Muscle of arm (tissue), 12 donors: ENCODE measurements around the gene C2CD4C. TPM values are rescaled to one million over a fixed set of nuclear protein-coding genes. Genes with fewer than 3 reads are reported as not detected.
"Not testable (repeated sequence)": the region's sequence is repeated elsewhere in the genome, so short reads cannot be mapped to it uniquely, and the experiment has no call there.

Experiments used
- DNase-seq: peaks from one replicate; pipeline ENCODE4 v3.0.0-alpha.2; 2013
- polyA plus RNA-seq, 12 donors: library from polyadenylated mRNA; unstranded; fragments of 120-200 nt; gene quantifications; one replicate each; pipeline ENCODE4 v1.2.1, GENCODE V29; 2013; ENCODE audit not compliant: insufficient read length in 12 of 12

Gene C2CD4C
- polyA plus RNA-seq, 12 donors, result 0.50 to 1.6 (median 0.81) TPM; not detected in 2

- DNase-seq, result no peak
Observed at GRCh38 chr19:400976-401865, 7.7 kb downstream of the C2CD4C start.

- no peak for DNase-seq
Observed at GRCh38 chr19:399370-399769, 9.6 kb downstream of the C2CD4C start.

- no peak for DNase-seq
Observed at GRCh38 chr19:398719-399118, 10.2 kb downstream of the C2CD4C start.

DNA sequence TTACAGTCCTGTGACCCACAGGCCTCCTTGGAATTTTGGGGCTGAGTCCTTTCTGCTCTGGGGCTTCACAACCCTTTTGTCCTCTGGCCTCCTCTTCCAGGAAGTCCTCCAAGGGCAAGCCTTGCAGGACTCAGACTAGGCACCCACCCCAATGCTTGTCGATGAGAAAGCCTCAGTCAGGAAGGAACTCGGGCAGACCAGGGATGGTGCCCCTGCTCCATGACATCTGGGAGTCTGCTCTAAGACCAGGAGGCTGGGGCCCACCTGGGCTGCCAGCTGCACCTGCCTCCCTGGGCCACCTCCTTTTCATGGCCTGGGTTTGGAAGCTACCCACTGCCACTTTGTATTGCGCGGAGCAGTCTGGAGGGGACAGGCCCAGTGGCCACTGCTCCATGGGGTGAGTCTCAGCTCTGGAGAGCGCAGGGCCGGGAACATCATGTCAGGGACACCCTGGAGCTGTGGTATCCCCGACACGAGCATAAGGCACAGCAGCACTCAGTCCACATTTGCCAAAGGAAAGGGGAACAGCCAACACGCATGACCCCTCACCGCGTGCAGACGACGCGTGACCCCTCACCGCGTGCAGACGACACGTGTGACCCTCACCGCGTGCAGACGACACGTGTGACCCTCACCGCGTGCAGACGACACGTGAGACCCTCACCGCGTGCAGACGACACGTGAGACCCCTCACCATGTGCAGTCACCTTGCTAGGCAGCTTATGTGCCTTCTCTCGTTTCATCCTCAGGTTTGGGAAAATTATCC lies 10.8 kb downstream of the C2CD4C start:
- DNase-seq, result no peak

GRCh38 chr19:397321-397720 lies 11.6 kb downstream of the C2CD4C start:
- DNase-seq, result no peak

DNA sequence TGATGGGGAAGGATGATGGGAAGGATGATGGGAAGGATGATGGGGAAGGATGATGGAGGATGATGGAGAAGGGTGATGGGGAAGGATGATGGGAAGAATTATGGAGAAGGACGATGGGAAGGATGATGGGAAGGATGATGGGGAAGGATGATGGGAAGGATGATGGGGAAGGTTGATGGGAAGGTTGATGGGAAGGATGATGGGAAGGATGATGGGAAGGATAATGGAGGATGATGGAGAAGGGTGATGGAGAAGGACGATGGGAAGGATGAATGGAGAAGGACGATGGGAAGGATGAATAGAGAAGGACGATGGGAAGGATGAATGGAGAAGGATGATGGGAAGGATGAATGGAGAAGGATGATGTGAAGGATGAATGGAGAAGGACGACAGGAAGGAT lies 13.5 kb downstream of the C2CD4C start:
- no peak for DNase-seq

DNA sequence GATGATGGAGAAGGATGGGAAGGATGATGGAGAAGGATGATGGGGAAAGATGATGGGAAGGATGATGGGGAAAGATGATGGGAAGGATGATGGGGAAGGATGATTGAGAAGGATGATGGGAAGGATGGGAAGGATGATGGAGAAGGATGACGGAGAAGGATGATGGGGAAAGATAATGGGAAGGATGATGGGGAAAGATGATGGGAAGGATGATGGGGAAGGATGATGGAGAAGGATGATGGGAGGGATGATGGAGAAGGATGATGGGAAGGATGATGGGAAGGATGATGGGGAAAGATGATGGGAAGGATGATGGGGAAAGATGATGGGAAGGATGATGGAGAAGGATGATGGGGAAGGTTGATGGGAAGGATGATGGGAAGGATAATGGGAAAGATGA lies 14.1 kb downstream of the C2CD4C start:
- DNase-seq, result not testable (repeated sequence)

- not testable (repeated sequence) for DNase-seq
Observed at GRCh38 chr19:393560-393959, 15.4 kb downstream of the C2CD4C start.

DNA sequence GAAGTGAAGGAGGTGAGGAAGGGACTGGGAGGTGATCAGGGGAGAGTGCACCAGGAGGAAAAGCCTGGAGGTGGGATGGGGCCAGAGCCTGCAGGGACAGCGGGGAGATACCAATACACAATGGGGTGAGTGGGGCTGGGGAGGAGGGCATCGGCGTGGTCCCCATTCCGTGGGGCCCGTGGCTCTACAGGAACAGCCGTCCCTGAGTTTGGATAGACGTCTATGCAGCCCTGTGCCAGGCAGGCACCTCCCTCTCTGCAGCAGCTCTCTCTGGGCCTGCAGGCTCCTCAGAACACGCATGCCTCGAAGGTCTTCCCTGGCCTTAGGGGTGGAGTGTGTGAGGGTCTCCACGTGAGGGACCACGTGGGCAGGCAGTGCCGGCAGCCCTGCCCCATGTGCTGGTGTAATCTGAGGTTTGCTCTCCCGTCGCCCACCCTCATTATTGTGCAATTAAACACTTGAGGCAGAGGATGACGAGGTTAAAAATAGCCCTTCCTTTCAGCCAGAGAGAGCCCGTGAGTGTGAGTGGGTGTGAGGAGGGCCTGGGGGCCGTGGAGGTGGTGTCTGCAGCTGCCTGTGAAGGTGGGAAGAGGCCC lies 16.5 kb downstream of the C2CD4C start:
- DNase-seq, result no peak

GRCh38 chr19:391726-392374 lies 17.1 kb downstream of the C2CD4C start:
- no peak for DNase-seq

GRCh38 chr19:391207-391557 lies 17.8 kb downstream of the C2CD4C start:
- DNase-seq, result no peak

DNA sequence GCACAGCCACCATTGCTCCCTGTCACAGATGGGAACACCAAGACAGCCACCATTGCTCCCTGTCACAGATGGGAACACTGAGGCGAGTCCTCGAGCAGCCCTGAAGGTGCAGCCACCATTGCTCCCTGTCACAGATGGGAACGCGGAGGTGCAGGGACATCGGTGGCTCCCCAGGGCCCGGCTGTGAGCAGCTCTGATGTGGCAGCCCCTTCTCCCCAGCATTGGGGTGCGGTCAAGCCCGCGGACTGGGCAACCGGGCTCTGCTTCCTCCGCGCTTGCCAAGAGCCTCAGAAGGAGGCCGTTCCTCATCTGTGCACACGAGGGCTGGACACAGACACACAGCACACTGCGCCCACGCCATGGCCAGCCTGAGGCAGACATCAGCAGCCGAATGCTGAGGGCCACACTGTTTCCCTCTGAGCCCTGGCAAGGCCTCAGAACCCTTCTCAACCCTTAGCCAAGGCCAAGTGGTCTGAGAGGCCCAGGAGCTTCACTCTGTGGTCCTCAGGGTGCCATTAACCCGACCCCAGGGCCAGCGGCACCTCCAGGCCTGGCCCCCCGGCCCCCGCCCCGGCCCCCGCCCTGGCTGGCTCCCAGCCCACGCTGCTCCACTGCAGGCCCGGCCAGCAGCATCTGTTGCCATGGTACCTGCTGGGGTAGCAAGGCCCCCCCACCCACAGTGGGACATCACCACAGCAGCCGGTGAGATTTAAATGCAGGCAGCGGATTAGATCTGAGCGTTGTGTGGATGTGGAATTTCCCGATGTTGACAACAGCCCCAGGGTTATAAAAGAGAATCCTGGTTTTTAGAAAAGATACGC lies 18.4 kb downstream of the C2CD4C start:
- DNase-seq, result no peak

- no peak for DNase-seq
Observed at GRCh38 chr19:389935-390289, 19.0 kb downstream of the C2CD4C start.

DNA sequence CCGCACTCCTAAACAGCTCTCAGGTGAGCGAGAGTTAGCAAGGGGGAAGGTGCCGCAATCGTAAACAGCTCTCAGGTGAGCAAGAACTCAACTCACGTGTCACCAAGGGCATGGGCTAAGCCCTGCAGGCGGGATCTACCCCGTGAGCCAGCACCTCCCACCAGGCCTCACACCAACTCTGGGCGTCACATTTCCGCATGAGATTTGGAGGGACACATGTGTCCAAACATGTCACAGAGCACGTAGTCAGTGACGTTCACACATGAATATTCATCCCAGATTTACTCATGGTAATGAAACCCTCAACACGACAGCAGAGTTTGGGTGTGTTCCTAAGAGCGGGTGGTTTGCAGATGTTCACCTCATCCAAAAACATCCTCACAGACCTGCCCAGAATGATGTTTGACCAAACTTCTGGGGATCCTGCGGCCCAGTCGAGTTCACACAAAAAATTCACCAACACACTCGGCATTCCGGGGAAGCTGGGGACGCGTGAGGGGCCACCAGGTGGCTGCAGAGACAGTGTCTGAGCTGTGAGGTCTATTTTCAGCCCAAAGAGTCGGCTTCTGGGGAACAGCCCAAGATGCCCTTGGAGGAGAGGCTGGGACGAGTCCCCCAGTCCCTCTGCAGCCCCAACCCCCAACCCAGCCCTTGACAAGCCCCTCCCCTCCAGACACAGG lies 19.6 kb downstream of the C2CD4C start:
- DNase-seq, result no peak

GRCh38 chr19:388691-389090 lies 20.3 kb downstream of the C2CD4C start:
- DNase-seq, result no peak

DNA sequence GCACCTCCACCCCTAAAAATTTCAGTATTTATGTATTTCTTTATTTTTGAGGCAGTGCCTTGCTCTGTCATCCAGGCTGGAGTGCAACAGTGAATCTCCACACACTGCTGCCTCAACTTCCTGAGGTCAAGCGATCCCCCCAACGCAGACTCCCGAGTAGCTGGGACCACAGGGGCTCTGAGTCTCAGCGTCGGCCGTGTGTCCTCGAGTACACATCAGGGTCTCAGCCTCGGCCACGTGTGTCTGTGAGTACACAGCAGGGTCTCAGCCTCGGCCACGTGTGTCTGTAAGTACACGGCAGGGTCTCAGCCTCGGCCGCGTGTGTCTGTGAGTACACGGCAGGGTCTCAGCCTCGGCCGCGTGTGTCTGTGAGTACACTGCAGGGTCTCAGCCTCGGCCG lies 21.2 kb downstream of the C2CD4C start:
- DNase-seq, result no peak

DNA sequence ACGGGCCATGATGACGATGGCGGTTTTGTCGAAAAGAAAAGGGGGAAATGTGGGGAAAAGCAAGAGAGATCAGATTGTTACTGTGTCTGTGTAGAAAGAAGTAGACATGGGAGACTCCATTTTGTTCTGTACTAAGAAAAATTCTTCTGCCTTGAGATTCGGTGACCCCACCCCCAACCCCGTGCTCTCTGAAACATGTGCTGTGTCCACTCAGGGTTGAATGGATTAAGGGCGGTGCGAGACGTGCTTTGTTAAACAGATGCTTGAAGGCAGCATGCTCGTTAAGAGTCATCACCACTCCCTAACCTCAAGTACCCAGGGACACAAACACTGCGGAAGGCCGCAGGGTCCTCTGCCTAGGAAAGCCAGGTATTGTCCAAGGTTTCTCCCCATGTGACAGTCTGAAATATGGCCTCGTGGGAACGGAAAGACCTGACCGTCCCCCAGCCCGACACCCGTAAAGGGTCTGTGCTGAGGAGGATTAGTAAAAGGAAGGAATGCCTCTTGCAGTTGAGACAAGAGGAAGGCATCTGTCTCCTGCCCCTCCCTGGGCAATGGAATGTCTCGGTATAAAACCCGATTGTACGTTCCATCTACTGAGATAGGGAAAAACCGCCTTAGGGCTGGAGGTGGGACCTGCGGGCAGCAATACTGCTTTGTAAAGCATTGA lies 22.2 kb downstream of the C2CD4C start:
- not testable (repeated sequence) for DNase-seq

- not testable (repeated sequence) for DNase-seq
Observed at GRCh38 chr19:386189-386588, 22.8 kb downstream of the C2CD4C start.

GRCh38 chr19:384799-385169 lies 24.2 kb downstream of the C2CD4C start:
- DNase-seq, result no peak
